A172 (cell line): Measurements from ENCODE around the gene BCL2L13. TPM values are rescaled to one million over a fixed set of nuclear protein-coding genes. Genes with fewer than 3 reads are reported as not detected.
"Not testable (repeated sequence)": the region's sequence is repeated elsewhere in the genome, so short reads cannot be mapped to it uniquely, and the experiment has no call there.

Experiments
- DNase-seq: peaks from one replicate; pipeline ENCODE4 v3.0.0-alpha.2; 2015; ENCODE audit warnings: low spot score
- total RNA-seq: library from RNA; depleted of rRNA; stranded (reverse); fragments of >200 nt; shearing (Covaris generic); gene quantifications from 2 replicates; pipeline ENCODE4 v1.2.3, GENCODE V29; 2014

The BCL2L13 gene
- total RNA-seq, 1 experiment from 2014 or later: 47.5 TPM

GRCh38 chr22:17761138-17761488 lies 122.6 kb downstream of the BCL2L13 start:
- DNase-seq: no peak

DNA sequence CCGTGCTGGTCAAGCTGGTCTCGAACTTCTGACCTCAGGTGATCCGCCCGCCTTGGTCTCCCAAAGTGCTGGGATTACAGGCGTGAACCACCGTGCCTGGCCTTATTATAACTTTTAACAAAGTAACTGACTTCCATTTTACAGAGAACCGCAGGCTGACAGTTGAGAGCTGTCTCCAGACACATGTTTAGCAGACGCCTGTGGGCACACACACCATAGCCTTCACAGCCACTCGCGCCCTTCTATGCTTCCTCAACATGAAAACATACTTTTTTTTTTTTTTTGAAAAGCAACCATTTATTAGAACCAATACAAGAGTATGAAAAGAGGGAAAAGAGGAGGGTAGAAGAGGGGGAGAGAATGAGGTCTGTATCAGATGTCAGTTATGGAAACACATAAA lies 124.9 kb downstream of the BCL2L13 start:
- DNase-seq: not testable (repeated sequence)

- DNase-seq: no peak
Observed at GRCh38 chr22:17764036-17764435, 125.5 kb downstream of the BCL2L13 start.

GRCh38 chr22:17764852-17765251 lies 126.3 kb downstream of the BCL2L13 start:
- DNase-seq: not testable (repeated sequence)

DNA sequence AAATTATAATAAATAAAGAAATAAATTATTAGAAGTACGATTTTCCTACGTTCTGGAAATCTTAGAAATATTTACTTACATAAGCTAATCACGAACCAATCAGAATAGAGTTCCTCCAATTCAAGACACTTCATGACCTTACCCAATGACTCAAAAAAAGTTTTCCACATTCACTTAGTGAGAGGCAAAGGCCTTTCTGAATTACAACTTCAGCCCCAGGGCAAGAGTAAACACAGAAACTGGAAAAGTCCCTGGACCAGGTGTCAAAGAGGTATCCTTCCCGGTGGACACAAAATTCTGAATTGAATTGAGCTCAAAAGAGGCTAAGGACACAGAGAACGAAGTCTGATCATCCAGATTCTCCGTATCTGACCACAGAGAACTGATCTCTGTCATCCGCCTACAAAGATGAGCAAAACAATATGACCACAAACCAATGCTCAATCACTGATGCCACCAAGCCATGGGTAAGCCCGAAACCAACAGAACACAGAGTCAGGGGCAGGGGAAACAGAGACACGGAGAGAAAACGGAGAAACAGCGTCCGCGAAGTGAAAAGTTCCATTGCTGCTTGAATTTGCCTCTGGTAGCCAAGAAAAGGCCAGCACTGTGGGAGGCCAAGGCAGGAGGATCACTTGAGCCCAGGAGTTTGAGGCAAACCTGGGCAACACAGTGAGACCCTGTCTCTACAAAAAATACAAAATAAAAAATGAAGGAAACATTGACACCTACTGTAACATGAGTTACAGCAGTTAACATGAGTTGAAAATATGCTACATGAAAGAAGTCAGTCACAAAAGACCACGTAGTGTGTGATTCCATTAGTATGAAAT lies 128.9 kb downstream of the BCL2L13 start:
- no peak for DNase-seq

GRCh38 chr22:17769013-17769715 lies 130.6 kb downstream of the BCL2L13 start:
- no peak for DNase-seq

DNA sequence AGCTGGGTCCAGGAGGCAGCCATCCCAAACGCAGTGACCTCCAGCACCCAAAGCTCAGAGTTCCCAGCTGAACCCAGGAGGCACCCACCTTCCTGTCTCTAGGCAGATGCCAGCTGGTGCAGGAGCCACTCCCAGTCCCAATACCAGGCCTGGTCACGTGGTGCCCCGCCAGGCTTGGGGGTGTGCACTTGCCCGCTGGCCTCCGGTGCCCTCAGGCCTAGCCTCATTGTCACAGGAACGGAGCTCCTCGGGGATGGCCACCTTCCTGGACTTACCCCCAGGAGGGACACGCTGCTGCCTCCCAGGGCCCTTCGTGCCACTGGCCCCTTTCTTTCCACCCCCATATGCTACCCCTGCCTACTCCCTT lies 131.1 kb downstream of the BCL2L13 start:
- no peak for DNase-seq

- no peak for DNase-seq
Observed at GRCh38 chr22:17770180-17771077, 131.9 kb downstream of the BCL2L13 start.

GRCh38 chr22:17772249-17772957 lies 133.8 kb downstream of the BCL2L13 start:
- peak; percentile 45 for DNase-seq

- peak; percentile 57 for DNase-seq
Observed at GRCh38 chr22:17772958-17773605, 134.5 kb downstream of the BCL2L13 start.

DNA sequence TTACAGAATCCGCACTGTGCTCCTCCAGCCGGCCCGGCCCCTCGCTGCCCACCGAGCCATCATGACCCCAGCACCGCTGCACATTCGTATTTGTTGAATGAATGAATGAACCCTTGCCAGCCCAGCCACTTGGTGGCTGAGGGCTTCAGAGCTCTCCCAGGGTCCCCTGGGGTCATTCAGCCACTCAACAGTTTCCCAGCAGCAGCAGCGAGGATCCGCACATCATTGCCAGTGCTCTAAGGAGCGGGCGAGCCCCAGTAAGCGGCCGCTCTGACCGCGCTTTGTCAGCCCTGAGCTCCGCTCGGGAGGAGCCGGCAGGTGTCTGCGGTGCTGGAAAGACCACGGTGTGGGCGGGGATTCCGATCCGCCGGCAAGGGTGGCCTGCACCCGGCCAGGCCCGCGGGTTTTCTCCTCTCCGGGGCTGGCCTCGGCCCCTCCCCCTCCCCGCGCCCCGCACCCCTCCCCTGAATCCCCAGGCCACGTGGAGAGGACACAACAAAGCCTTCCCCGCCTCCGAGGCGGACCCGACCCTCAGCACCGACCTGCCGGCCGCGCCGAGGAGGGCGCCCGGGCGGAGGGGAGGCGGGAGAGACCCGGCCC lies 135.1 kb downstream of the BCL2L13 start:
- no peak for DNase-seq

- no peak for DNase-seq
Observed at GRCh38 chr22:17774206-17774925, 135.8 kb downstream of the BCL2L13 start, which contains the start of gene BID. Gene BID (minus strand): TSS chr22:17774469. CDS start chr22:17750116, 24,353 bp downstream.

DNA sequence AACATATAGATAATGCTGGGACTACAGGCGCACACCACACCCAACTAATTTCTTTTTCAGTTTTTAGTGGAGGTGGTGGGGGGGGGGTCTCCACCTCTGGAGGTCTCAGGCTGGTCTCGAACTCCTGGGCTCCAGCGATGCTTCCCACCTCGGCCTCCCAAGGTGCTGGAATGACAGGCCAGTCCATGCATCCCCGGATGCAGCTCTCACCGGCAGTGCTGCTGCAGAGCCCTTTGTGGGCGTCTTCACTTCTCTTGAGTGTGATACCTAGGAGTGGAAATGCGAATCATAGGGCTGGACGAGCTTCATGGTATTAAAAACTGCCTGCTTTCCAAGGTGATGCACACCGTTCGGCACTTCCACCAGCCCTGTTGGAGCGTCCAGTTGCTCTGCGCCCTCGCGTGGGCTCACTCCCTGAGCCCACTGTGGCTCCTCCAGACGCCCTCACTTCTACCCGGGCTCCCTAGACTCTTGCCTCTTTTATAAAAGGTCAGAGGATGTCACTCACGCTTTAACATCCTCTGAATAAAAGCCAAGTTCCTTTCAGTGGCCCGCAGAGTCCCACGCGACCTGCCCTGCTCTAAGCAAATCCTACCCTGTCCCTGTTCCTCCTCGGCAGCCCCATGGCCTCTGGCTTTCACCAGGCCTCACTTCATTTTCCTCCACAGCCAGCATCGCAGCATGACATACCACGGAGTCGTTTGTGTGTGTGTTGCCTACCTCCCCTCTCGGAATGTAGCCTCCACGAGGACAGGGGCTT lies 136.5 kb downstream of the BCL2L13 start:
- no peak for DNase-seq

GRCh38 chr22:17775781-17776465 lies 137.4 kb downstream of the BCL2L13 start:
- DNase-seq: no peak

DNA sequence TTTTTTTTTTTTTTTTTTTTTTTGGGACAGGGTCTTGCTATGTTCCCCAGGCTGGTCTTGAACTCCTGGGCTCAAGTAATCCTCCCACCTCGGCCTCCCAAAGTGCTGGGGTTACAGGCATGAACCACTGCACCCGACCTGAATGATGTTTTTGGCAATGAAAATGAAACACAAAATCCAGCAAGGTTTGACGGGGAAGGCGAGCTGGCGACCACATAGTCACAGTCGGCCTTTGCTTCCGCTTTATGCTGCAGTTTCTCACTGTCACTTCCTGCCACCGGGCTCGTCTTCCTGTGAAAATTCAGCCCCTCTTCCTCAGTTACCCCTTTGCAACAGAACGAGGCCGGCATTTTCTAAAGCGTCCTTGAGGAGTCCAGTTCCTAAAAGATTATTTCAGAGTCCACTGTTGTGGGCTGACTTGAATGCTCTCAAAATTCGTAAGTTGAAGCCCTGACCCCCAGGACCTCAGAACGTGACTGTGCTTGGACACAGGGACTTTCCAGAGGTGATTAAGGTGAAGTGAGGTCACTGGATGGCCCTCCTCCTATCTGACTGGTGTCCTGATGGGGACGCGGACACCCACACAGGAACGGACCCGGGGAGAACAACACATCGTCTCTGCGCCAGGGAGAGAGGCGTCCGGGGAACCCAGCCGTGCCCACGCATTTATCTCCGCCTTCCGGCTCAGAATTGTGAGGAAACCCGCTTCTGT lies 138.6 kb downstream of the BCL2L13 start:
- no peak for DNase-seq

- no peak for DNase-seq
Observed at GRCh38 chr22:17777717-17778044, 139.1 kb downstream of the BCL2L13 start.

DNA sequence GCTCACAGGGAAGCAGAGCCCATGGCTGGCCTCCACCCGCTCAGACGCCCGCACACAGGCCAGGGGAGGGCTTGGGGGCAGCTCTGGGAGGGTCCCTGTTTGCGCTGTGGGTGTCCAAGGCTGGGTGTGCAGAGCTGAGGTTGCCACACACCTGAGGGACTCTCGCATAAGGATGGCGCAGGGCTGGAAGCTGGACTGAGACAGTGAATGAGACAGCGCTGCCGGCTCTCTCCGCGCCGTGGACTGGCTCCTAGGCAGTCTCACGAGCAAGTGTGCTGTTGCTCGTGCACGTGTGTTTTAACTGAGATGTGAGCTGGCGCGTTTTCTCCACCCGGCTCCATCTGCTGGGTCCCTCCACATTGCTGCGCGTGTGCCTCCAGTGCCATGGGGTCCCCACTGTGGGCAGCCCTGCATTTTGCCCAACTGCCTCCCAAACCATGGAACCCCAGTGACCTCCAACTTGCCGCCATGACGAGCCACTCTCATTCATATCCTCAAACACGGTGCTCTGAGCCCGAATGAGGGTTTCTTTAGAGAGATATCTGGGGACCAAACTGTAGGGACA lies 139.9 kb downstream of the BCL2L13 start:
- DNase-seq: no peak
